HG03378 (cell line): ENCODE measurements around the gene CD274.
"Not testable (repeated sequence)": the region's sequence is repeated elsewhere in the genome, so short reads cannot be mapped to it uniquely, and the experiment has no call there.

ENCODE experiments used
- ATAC-seq: cut with Tn5 transposase; IDR thresholded peaks from one replicate; pipeline ENCODE4 v1.9.1; 2021; ENCODE audit warnings: mild to moderate bottlenecking, moderate library complexity; ENCODE audit not compliant: unreplicated experiment

Gene CD274

GRCh38 chr9:5437254-5438216, 12.8 kb upstream of the CD274 start, which contains the start of gene PLGRKT:
PLGRKT (minus strand) TSS chr9:5437925; CDS start chr9:5431977, 5,948 bp downstream.
- peak; percentile 75 for ATAC-seq

GRCh38 chr9:5438301-5439162, 11.8 kb upstream of the CD274 start:
- ATAC-seq = peak; percentile 59

GRCh38 chr9:5440426-5440825, 9.9 kb upstream of the CD274 start:
- no peak for ATAC-seq

GRCh38 chr9:5441043-5441442, 9.3 kb upstream of the CD274 start:
- no peak for ATAC-seq

- no peak for ATAC-seq
Observed at GRCh38 chr9:5442400-5443011, 7.8 kb upstream of the CD274 start.

GRCh38 chr9:5443850-5444249, 6.5 kb upstream of the CD274 start:
- ATAC-seq = no peak

- ATAC-seq = not testable (repeated sequence)
Observed at GRCh38 chr9:5445096-5445495, 5.2 kb upstream of the CD274 start.

- ATAC-seq = no peak
Observed at GRCh38 chr9:5445886-5446285, 4.5 kb upstream of the CD274 start.

GRCh38 chr9:5446451-5447236, 3.7 kb upstream of the CD274 start:
- ATAC-seq = no peak

GRCh38 chr9:5447337-5447736, 3.0 kb upstream of the CD274 start:
- no peak for ATAC-seq

- no peak for ATAC-seq
Observed at GRCh38 chr9:5448016-5448415, 2.3 kb upstream of the CD274 start.

GRCh38 chr9:5448461-5449435, 1.6 kb upstream of the CD274 start:
- no peak for ATAC-seq

- no peak for ATAC-seq
Observed at GRCh38 chr9:5449521-5450358, 602 bp upstream of the CD274 start.

GRCh38 chr9:5452286-5452609, 1.9 kb downstream of the CD274 start:
- no peak for ATAC-seq

GRCh38 chr9:5453004-5453403, 2.7 kb downstream of the CD274 start:
- no peak for ATAC-seq

GRCh38 chr9:5453673-5454072, 3.3 kb downstream of the CD274 start:
- no peak for ATAC-seq

GRCh38 chr9:5455181-5455580, 4.8 kb downstream of the CD274 start:
- ATAC-seq = no peak

- peak; percentile 51 for ATAC-seq
Observed at GRCh38 chr9:5459289-5459829, 9.0 kb downstream of the CD274 start.
